ENCODE data around the gene TBC1D14.

DNA sequence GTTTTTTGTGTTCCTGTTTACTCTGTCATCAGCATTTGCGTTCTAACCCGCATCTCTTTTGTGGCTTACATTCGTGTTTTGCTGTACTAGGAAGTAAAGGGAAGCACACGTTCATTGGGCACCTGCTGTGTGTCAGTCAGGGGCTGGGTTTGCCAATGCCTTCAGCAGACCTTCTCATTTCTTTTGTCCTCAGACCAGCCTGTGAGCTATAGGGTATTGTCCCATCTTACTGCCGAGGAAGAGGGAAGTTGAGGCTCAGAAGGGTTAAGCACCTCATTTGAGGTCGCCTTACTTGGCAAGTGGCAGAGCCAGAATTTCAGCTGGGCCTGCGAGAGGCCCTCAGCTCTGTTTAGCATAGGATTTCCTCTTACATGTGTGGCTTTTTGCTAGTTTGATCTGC, 8.7 kb downstream of the TBC1D14 start:
- TF ChIP-seq, protein P1, sequence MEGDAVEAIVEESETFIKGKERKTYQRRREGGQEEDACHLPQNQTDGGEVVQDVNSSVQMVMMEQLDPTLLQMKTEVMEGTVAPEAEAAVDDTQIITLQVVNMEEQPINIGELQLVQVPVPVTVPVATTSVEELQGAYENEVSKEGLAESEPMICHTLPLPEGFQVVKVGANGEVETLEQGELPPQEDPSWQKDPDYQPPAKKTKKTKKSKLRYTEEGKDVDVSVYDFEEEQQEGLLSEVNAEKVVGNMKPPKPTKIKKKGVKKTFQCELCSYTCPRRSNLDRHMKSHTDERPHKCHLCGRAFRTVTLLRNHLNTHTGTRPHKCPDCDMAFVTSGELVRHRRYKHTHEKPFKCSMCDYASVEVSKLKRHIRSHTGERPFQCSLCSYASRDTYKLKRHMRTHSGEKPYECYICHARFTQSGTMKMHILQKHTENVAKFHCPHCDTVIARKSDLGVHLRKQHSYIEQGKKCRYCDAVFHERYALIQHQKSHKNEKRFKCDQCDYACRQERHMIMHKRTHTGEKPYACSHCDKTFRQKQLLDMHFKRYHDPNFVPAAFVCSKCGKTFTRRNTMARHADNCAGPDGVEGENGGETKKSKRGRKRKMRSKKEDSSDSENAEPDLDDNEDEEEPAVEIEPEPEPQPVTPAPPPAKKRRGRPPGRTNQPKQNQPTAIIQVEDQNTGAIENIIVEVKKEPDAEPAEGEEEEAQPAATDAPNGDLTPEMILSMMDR (IDR thresholded peaks at IDR 0.05): no peak
- no peak for TF ChIP-seq POLR2A (IDR thresholded peaks at IDR 0.05)
